BE2C (cell line): ENCODE results near the gene FOSL2.

Source experiments
- DNase-seq: peaks from one replicate; pipeline ENCODE4 v3.0.0-alpha.2; 2020
- H3K27me3 ChIP-seq: fragments of 250-450 bp; sonication (Bioruptor Pico); 2 replicates; pipeline ENCODE4 v1.5.1; 2020; ENCODE audit warnings: mild to moderate bottlenecking
- H3K36me3 ChIP-seq: fragments of 250-450 bp; sonication (Bioruptor Pico); 2 replicates; pipeline ENCODE4 v1.5.1; 2020; ENCODE audit warnings: mild to moderate bottlenecking
- H3K4me1 ChIP-seq: fragments of 250-450 bp; sonication (Bioruptor Pico); 2 replicates; pipeline ENCODE4 v1.5.1; 2020
- H3K4me3 ChIP-seq: 2 replicates; pipeline ENCODE4 v1.5.1; 2011; ENCODE audit warnings: low read depth, low read length
- H3K9me3 ChIP-seq: fragments of 250-450 bp; sonication (Bioruptor Pico); 2 replicates; pipeline ENCODE4 v1.5.1; 2020
- CTCF ChIP-seq: IDR thresholded peaks from 2 replicates; pipeline ENCODE4 v1.5.1; 2012; ENCODE audit warnings: mild to moderate bottlenecking, low read depth, low read length

FOSL2 gene

GRCh38 chr2:28346587-28346986 lies 46.1 kb upstream of the FOSL2 start:
- peak; percentile 76 for DNase-seq
- H3K27me3 ChIP-seq = no peaks in the 10 kb centered on the region
- peaks cover 7% of the 10 kb centered on the region for H3K4me1 ChIP-seq
- H3K9me3 ChIP-seq = no peaks in the 10 kb centered on the region
- no peak overlapping the region for H3K4me3 ChIP-seq
- TF ChIP-seq CTCF = no peak
- H3K36me3 ChIP-seq = no peaks in the 10 kb centered on the region

- H3K4me3 ChIP-seq = no peak overlapping the region
- peaks cover 7% of the 10 kb centered on the region for H3K4me1 ChIP-seq
- no peaks in the 10 kb centered on the region for H3K9me3 ChIP-seq
- no peak for TF ChIP-seq CTCF
- no peak for DNase-seq
- H3K36me3 ChIP-seq = no peaks in the 10 kb centered on the region
- H3K27me3 ChIP-seq = no peaks in the 10 kb centered on the region
These were observed 45.5 kb upstream of the FOSL2 start for GRCh38 chr2:28347193-28347592.

- no peak overlapping the region for H3K4me3 ChIP-seq
- no peaks in the 10 kb centered on the region for H3K9me3 ChIP-seq
- H3K27me3 ChIP-seq = no peaks in the 10 kb centered on the region
- H3K4me1 ChIP-seq = peaks cover 7% of the 10 kb centered on the region
- no peak for DNase-seq
- no peaks in the 10 kb centered on the region for H3K36me3 ChIP-seq
- no peak for TF ChIP-seq CTCF
These were observed 45.1 kb upstream of the FOSL2 start for GRCh38 chr2:28347596-28347995.

GRCh38 chr2:28348149-28348567 lies 44.5 kb upstream of the FOSL2 start:
- no peak for TF ChIP-seq CTCF
- Histone ChIP-seq H3K4me3 (no peak overlapping the region), H3K9me3 (no peaks in the 10 kb centered on the region), H3K36me3 (no peaks in the 10 kb centered on the region), H3K4me1 (peaks cover 7% of the 10 kb centered on the region), H3K27me3 (no peaks in the 10 kb centered on the region)
- no peak for DNase-seq

- H3K4me3 ChIP-seq = no peak overlapping the region
- H3K27me3 ChIP-seq = no peaks in the 10 kb centered on the region
- peaks cover 7% of the 10 kb centered on the region for H3K4me1 ChIP-seq
- no peak for TF ChIP-seq CTCF
- no peaks in the 10 kb centered on the region for H3K36me3 ChIP-seq
- H3K9me3 ChIP-seq = no peaks in the 10 kb centered on the region
- no peak for DNase-seq
These were observed 43.7 kb upstream of the FOSL2 start for GRCh38 chr2:28348921-28349320.

- H3K4me3 ChIP-seq = no peak overlapping the region
- no peaks in the 10 kb centered on the region for H3K36me3 ChIP-seq
- no peaks in the 10 kb centered on the region for H3K9me3 ChIP-seq
- peaks cover 7% of the 10 kb centered on the region for H3K4me1 ChIP-seq
- no peaks in the 10 kb centered on the region for H3K27me3 ChIP-seq
- DNase-seq = no peak
- no peak for TF ChIP-seq CTCF
These were observed 43.0 kb upstream of the FOSL2 start for GRCh38 chr2:28349546-28350165.
